HepG2 (cell line): ENCODE measurements around the gene RAD54L2. TPM values are rescaled to one million over a fixed set of nuclear protein-coding genes. Genes with fewer than 3 reads are reported as not detected.
A peak's percentile ranks its signal among the peaks of the same experiment; 100 is the strongest.
"Not testable (repeated sequence)": the region's sequence is repeated elsewhere in the genome, so short reads cannot be mapped to it uniquely, and the experiment has no call there.

Source experiments
- ATAC-seq: fragments of 200-7000 bp; cut with Tn5 transposase; 3 replicates; pipeline ENCODE4 v1.9.1; 2020; ENCODE audit warnings: mild to moderate bottlenecking, moderate library complexity
- BruUV-seq: library from RNA; stranded (reverse); fragments of 400-500 nt; replicated peaks from 2 replicates; lab custom pipeline; 2021; lab: Mats Ljungman, UMichigan
- CTCF ChIA-PET: fragments of 300-600 bp; formaldehyde crosslinking; extraction: SDS; loops from one replicate; lab custom pipeline; 2021; ENCODE audit warnings: low total read pairs, inconsistent platforms, low intra/inter-chr PET ratio; lab: Yijun Ruan, JAX
- POLR2A ChIA-PET: fragments of 350-600 bp; sonication (Branson Sonifier 250); formaldehyde crosslinking; loops from one replicate; lab custom pipeline; 2020; ENCODE audit warnings: antibody characterized with exemption, inconsistent platforms; lab: Yijun Ruan, JAX
- DNase-seq: peaks from one replicate; pipeline ENCODE4 v3.0.0-alpha.2; 2015; ENCODE audit warnings: low spot score
- FAIRE-seq: peaks from 3 replicates; lab custom pipeline; 2011; peaks lifted over from hg19 to GRCh38; lab: Jason Lieb, UNC
- H2AFZ ChIP-seq: one replicate; pipeline ENCODE4 v1.6.1; 2011; ENCODE audit warnings: low read length, inconsistent platforms
- H3K27ac ChIP-seq: fragments of 300-600 bp; 3 replicates; pipeline ENCODE4 v1.8.0; 2011; ENCODE audit warnings: mixed run types, mild to moderate bottlenecking, mixed read lengths, low read length, inconsistent platforms; ENCODE audit not compliant: insufficient read depth; ENCODE audit errors: extremely low read length
- H3K27me3 ChIP-seq, 2 experiments: fragments of 200-600 bp in 1 of 2; 2 replicates in 1 of 2; 3 replicates in 1 of 2; pipeline versions ENCODE4 v1.6.0 to v1.8.0; 2011; ENCODE audit warnings: low read length in 2 of 2, mild to moderate bottlenecking in 2 of 2, moderate library complexity in 2 of 2, inconsistent platforms in 1 of 2; ENCODE audit not compliant: insufficient read depth in 2 of 2, control insufficient read depth in 1 of 2
- H3K36me3 ChIP-seq, 2 experiments: fragments of 200-600 bp in 1 of 2; replicated peaks in 1 of 2; 2 replicates in 1 of 2; 3 replicates in 1 of 2; pipeline versions ENCODE4 v1.5.1 to v1.8.0; 2011; ENCODE audit warnings: low read length in 2 of 2, inconsistent platforms in 1 of 2; ENCODE audit not compliant: insufficient read depth in 2 of 2, control insufficient read depth in 1 of 2
- H3K4me1 ChIP-seq: 2 replicates; pipeline ENCODE4 v1.5.1; 2012; ENCODE audit warnings: low read length, inconsistent platforms; ENCODE audit not compliant: insufficient read depth
- H3K4me2 ChIP-seq: 2 replicates; pipeline ENCODE4 v1.6.0; 2011; ENCODE audit warnings: low read depth, low read length, inconsistent platforms
- H3K4me3 ChIP-seq, 3 experiments: fragments of 200-600 bp in 1 of 3; sonication (generic), shearing (Covaris generic) in 1 of 3; replicated peaks in 1 of 3; 2 replicates each; pipeline ENCODE4 v1.5.1; 2011 to 2016; ENCODE audit warnings: low read length in 3 of 3, inconsistent platforms in 2 of 3, low read depth in 2 of 3, mild to moderate bottlenecking in 2 of 3, control low read depth in 1 of 3, mixed read lengths in 1 of 3; ENCODE audit not compliant: insufficient read depth in 1 of 3
- H3K79me2 ChIP-seq: one replicate; pipeline ENCODE4 v1.6.1; 2011; ENCODE audit warnings: low read length, inconsistent platforms; ENCODE audit not compliant: insufficient read depth
- H3K9ac ChIP-seq: 2 replicates; pipeline ENCODE4 v1.6.0; 2011; ENCODE audit warnings: mild to moderate bottlenecking, low read depth, low read length, inconsistent platforms; ENCODE audit not compliant: insufficient read depth
- H3K9me3 ChIP-seq: 2 replicates; pipeline ENCODE4 v1.5.1; 2012; ENCODE audit warnings: mild to moderate bottlenecking, low read length
- H4K20me1 ChIP-seq: 2 replicates; pipeline ENCODE4 v1.6.0; 2011; ENCODE audit warnings: inconsistent platforms, mild to moderate bottlenecking, low read length, moderate library complexity; ENCODE audit not compliant: insufficient read depth
- CEBPB ChIP-seq: IDR thresholded peaks from 2 replicates; pipeline ENCODE4 v1.6.1; 2011; ENCODE audit warnings: low read depth, low read length, improper control_type of control experiment, borderline replicate concordance
- ETV6 ChIP-seq: sonication (generic); formaldehyde crosslinking; conservative IDR thresholded peaks from 2 replicates; pipeline ENCODE4 v1.4.0; 2020; ENCODE audit warnings: missing genetic modification reagents
- HDAC2 ChIP-seq: sonication (generic); formaldehyde crosslinking; IDR thresholded peaks from 2 replicates; pipeline ENCODE4 v1.4.0; 2020; ENCODE audit warnings: missing genetic modification reagents
- HMGA1 ChIP-seq: sonication (generic); formaldehyde crosslinking; conservative IDR thresholded peaks from 2 replicates; pipeline ENCODE4 v1.4.0; 2020; ENCODE audit warnings: missing genetic modification reagents
- IKZF1 ChIP-seq: fragments of 450-650 bp; IDR thresholded peaks from 2 replicates; pipeline ENCODE4 v1.7.1; 2016
- MXI1 ChIP-seq: IDR thresholded peaks from 3 replicates; pipeline ENCODE4 v1.6.1; 2012; ENCODE audit warnings: low read depth, low read length, inconsistent platforms, borderline replicate concordance
- POLR2G ChIP-seq: fragments of 200-400 bp; formaldehyde crosslinking; IDR thresholded peaks from 2 replicates; pipeline ENCODE4 v1.6.1; 2018; ENCODE audit warnings: mild to moderate bottlenecking, low read depth, low read length, moderate library complexity
- RBFOX2 ChIP-seq: fragments of 200-400 bp; formaldehyde crosslinking; IDR thresholded peaks from 2 replicates; pipeline ENCODE4 v1.6.1; 2017; ENCODE audit warnings: low read depth, mild to moderate bottlenecking, low read length
- RFXANK ChIP-seq: IDR thresholded peaks from 2 replicates; pipeline ENCODE4 v1.6.1; 2016
- ZNF160 ChIP-seq: sonication (generic); formaldehyde crosslinking; IDR thresholded peaks from 2 replicates; pipeline ENCODE4 v1.8.0; 2022; ENCODE audit warnings: mild to moderate bottlenecking, inconsistent platforms, missing genetic modification reagents
- ZNF354B ChIP-seq: sonication (generic); formaldehyde crosslinking; IDR thresholded peaks from 2 replicates; pipeline ENCODE4 v1.8.0; 2022; ENCODE audit warnings: mild to moderate bottlenecking, missing genetic modification reagents
- ZNF546 ChIP-seq: sonication (generic); formaldehyde crosslinking; conservative IDR thresholded peaks from 2 replicates; pipeline ENCODE4 v1.8.1; 2023; ENCODE audit warnings: mild to moderate bottlenecking, missing genetic modification reagents
- WGBS: methylation state at CpG from one replicate; pipeline ENCODE4 v1.1.6; 2017; ENCODE audit warnings: low lambda C conversion rate; 5-methylcytosine and 5-hydroxymethylcytosine counted together
- in situ Hi-C: cut with HindIII; loops from 2 replicates; pipeline ENCODE4 v1.10.0; 2017; ENCODE audit warnings: low pct_unique_long_range_greater_than_20kb; ENCODE audit not compliant: extremely low pct_ligation_motif_present
- intact Hi-C: fragments of 100-400 bp; cut with micrococcal nuclease; formaldehyde crosslinking; loops from one replicate; pipeline ENCODE4 v1.10.0; 2022; ENCODE audit not compliant: unreplicated experiment
- polyA plus RNA-seq, 8 experiments: library from polyadenylated mRNA; depleted of rRNA in 3 of 8; stranded (reverse) in 7 of 8; unstranded in 1 of 8; fragments of >200 nt; fragmentation: Illumina TruSeq in 4 of 8; extraction: Trizol in 4 of 8; gene quantifications; 2 replicates each; pipeline versions ENCODE4 v1.2.1 to v1.2.3, GENCODE V29; 2011 to 2016; ENCODE audit warnings: low read depth in 4 of 8, missing spikeins in 1 of 8, mixed read lengths in 1 of 8; ENCODE audit not compliant: insufficient read depth in 1 of 8
- total RNA-seq, 5 experiments: library from RNA; depleted of rRNA; stranded (reverse); fragments of >200 nt; fragmentation: Illumina TruSeq; extraction: Trizol; gene quantifications; 2 replicates each; pipeline ENCODE4 v1.2.3, GENCODE V29; 2016; ENCODE audit warnings: low read depth in 1 of 5
- TF ChIP-seq, protein P1 (sequence below): sonication (generic); formaldehyde crosslinking; IDR thresholded peaks from 2 replicates; pipeline ENCODE4 v1.8.0; 2022; ENCODE audit warnings: mild to moderate bottlenecking, missing genetic modification reagents
- TF ChIP-seq, protein P2 (sequence below): sonication (generic); formaldehyde crosslinking; IDR thresholded peaks from 2 replicates; pipeline ENCODE4 v1.9.0; 2021; ENCODE audit warnings: missing genetic modification reagents, mild to moderate bottlenecking, borderline replicate concordance

Gene RAD54L2
- total and polyA plus RNA-seq, 2 of the 13 experiments (the other 11 are each of a cell fraction or from before 2014, with no cell fraction given), result 5.5 to 14.8 TPM

DNA sequence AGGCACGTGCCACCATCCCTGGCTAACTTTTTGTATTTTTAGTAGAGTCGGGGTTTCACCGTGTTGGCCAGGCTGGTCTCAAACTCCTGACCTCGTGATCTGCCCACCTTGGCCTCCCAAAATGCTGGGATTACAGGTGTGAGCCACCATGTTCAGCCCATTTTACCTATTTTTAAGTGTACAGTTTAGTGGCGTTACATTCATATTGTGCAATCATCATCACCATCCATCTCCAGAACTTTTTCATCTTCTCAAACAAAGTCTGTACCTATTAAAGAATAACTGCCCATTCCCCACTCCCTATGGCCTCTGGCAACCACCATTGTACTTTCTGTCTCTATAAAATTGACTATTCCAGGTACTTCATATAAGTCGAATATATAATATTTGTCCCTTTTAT lies 13.6 kb upstream of the RAD54L2 start:
- in situ Hi-C loops, H3K36me3 ChIP-seq, intact Hi-C loops, H3K4me3 ChIP-seq, CTCF ChIA-PET, H3K79me2 ChIP-seq, POLR2A ChIA-PET, BruUV-seq, H3K9ac ChIP-seq, DNase-seq, H3K9me3 ChIP-seq, H3K27ac ChIP-seq, H3K27me3 ChIP-seq, ATAC-seq, H4K20me1 ChIP-seq, FAIRE-seq, H3K4me2 ChIP-seq, H2AFZ ChIP-seq: not testable (repeated sequence)
- peaks cover 15% of the 10 kb centered on the region for H3K4me1 ChIP-seq
- TF ChIP-seq CEBPB, result peak; percentile 66; the same call in 1 of the 2 replicates
- 35% methylated on average over 6 of the region's 6 CpGs for WGBS

DNA sequence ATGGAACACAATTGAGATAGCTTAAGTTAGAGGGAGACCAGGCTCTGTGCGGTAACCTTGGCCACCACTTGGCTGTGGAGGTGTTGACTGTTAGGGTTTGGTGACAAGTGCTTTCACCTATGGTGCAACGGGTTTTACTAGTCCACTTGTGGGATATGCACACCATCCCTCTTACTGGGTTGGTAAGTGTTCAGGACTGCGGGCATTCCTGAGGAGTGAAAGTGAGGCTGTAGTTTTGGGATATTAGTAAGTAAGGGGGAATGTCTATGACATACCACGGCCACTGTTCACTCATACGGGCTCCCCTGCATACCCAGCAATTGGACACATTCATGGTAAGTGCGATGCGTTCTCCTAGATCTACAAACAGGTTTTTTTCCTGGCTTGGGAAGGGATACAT lies 8.0 kb upstream of the RAD54L2 start:
- Histone ChIP-seq H3K9me3 (no peaks in the 10 kb centered on the region), H4K20me1 (no peaks in the 10 kb centered on the region), H3K4me3 (no peak overlapping the region), H3K79me2 (no peaks in the 10 kb centered on the region), H3K9ac (no peak overlapping the region), H3K36me3 (no peaks in the 10 kb centered on the region)
- no TSS peak for BruUV-seq
- CTCF ChIA-PET, result no interaction called here
- in situ Hi-C loops, result no loop called here
- no peak for TF ChIP-seq HMGA1
- TF ChIP-seq RBFOX2, result no peak
- TF ChIP-seq ZNF546 (CRISPR knock-in tag), result no peak
- TF ChIP-seq ZNF160 (CRISPR knock-in tag), result no peak
- TF ChIP-seq MXI1, result no peak
- TF ChIP-seq, protein P1, sequence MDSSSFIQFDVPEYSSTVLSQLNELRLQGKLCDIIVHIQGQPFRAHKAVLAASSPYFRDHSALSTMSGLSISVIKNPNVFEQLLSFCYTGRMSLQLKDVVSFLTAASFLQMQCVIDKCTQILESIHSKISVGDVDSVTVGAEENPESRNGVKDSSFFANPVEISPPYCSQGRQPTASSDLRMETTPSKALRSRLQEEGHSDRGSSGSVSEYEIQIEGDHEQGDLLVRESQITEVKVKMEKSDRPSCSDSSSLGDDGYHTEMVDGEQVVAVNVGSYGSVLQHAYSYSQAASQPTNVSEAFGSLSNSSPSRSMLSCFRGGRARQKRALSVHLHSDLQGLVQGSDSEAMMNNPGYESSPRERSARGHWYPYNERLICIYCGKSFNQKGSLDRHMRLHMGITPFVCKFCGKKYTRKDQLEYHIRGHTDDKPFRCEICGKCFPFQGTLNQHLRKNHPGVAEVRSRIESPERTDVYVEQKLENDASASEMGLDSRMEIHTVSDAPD, result no peak
- TF ChIP-seq ETV6 (CRISPR knock-in tag), result no peak
- TF ChIP-seq RFXANK, result no peak
- no peak for TF ChIP-seq POLR2G
- TF ChIP-seq, protein P2, sequence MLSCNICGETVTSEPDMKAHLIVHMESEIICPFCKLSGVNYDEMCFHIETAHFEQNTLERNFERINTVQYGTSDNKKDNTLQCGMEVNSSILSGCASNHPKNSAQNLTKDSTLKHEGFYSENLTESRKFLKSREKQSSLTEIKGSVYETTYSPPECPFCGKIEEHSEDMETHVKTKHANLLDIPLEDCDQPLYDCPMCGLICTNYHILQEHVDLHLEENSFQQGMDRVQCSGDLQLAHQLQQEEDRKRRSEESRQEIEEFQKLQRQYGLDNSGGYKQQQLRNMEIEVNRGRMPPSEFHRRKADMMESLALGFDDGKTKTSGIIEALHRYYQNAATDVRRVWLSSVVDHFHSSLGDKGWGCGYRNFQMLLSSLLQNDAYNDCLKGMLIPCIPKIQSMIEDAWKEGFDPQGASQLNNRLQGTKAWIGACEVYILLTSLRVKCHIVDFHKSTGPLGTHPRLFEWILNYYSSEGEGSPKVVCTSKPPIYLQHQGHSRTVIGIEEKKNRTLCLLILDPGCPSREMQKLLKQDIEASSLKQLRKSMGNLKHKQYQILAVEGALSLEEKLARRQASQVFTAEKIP (CRISPR knock-in tag), result no peak
- TF ChIP-seq HDAC2 (CRISPR knock-in tag), result no peak
- TF ChIP-seq IKZF1, result no peak
- no peak for TF ChIP-seq ZNF354B
- TF ChIP-seq, all 625 proteins: peak for 0
- DNase-seq (no peak), FAIRE-seq (no peak), ATAC-seq (no peak)
- intact Hi-C loops, result no loop called here
- Histone ChIP-seq H2AFZ (no peak overlapping the region), H3K4me1 (peaks cover 5% of the 10 kb centered on the region; the same call in 1 of the 2 replicates), H3K27ac (no peak overlapping the region), H3K27me3 (peaks cover 0 to 9% of the 10 kb centered on the region in 2 experiments; a peak in 1 of 5 replicates), H3K4me2 (no peak overlapping the region)
- WGBS, result 53% methylated on average over 6 of the region's 7 CpGs
- POLR2A ChIA-PET, result no interaction called here
